HepG2 (cell line): ENCODE data around the gene MEG3. TPM values are rescaled to one million over a fixed set of nuclear protein-coding genes. Genes with fewer than 3 reads are reported as not detected.
A peak's percentile ranks its signal among the peaks of the same experiment; 100 is the strongest.

Source experiments
- BRD4 ChIP-seq: sonication (generic); formaldehyde crosslinking; IDR thresholded peaks from 2 replicates; pipeline ENCODE4 v1.4.0; 2020; ENCODE audit warnings: missing genetic modification reagents
- DZIP1 ChIP-seq: sonication (generic); formaldehyde crosslinking; IDR thresholded peaks from 2 replicates; pipeline ENCODE4 v1.5.0; 2020; ENCODE audit warnings: mild to moderate bottlenecking, missing genetic modification reagents
- FOXO4 ChIP-seq: sonication (generic); formaldehyde crosslinking; conservative IDR thresholded peaks from 2 replicates; pipeline ENCODE4 v1.8.1; 2023; ENCODE audit warnings: missing genetic modification reagents
- FOXP1 ChIP-seq, 2 experiments: fragments of 450-650 bp in 1 of 2; IDR thresholded peaks; 2 replicates each; pipeline ENCODE4 v1.6.1; 2017 to 2018; ENCODE audit warnings: antibody characterized with exemption in 1 of 2
- FOXP4 ChIP-seq: sonication (generic); formaldehyde crosslinking; IDR thresholded peaks from 2 replicates; pipeline ENCODE4 v1.4.0; 2020; ENCODE audit warnings: missing genetic modification reagents
- HOXD1 ChIP-seq: sonication (generic); formaldehyde crosslinking; IDR thresholded peaks from 2 replicates; pipeline ENCODE4 v1.5.0; 2020; ENCODE audit warnings: missing genetic modification reagents
- MBNL3 ChIP-seq: fragments of 250-450 bp; sonication (Bioruptor Pico); conservative IDR thresholded peaks from 2 replicates; pipeline ENCODE4 v1.8.0; 2022; ENCODE audit warnings: mild to moderate bottlenecking, inconsistent platforms
- TEAD2 ChIP-seq: sonication (generic); formaldehyde crosslinking; IDR thresholded peaks from 2 replicates; pipeline ENCODE4 v1.9.0; 2021; ENCODE audit warnings: missing genetic modification reagents
- TSC22D2 ChIP-seq: sonication (generic); formaldehyde crosslinking; IDR thresholded peaks from 2 replicates; pipeline ENCODE4 v1.5.1; 2020; ENCODE audit warnings: missing genetic modification reagents, mild to moderate bottlenecking, borderline replicate concordance
- ZNF362 ChIP-seq: sonication (generic); formaldehyde crosslinking; IDR thresholded peaks from 2 replicates; pipeline ENCODE4 v1.4.0; 2020; ENCODE audit warnings: missing genetic modification reagents, mild to moderate bottlenecking, borderline replicate concordance
- ZNF407 ChIP-seq: sonication (generic); formaldehyde crosslinking; IDR thresholded peaks from one replicate; pipeline ENCODE4 v1.5.1; 2020; ENCODE audit warnings: mild to moderate bottlenecking, missing genetic modification reagents; ENCODE audit errors: not compliant biosample characterization
- ZNF670 ChIP-seq: sonication (generic); formaldehyde crosslinking; IDR thresholded peaks from 2 replicates; pipeline ENCODE4 v1.8.0; 2022; ENCODE audit warnings: mild to moderate bottlenecking, missing genetic modification reagents, borderline replicate concordance
- ZNF674 ChIP-seq: sonication (generic); formaldehyde crosslinking; IDR thresholded peaks from 2 replicates; pipeline ENCODE4 v1.5.0; 2020; ENCODE audit warnings: low read depth, mild to moderate bottlenecking, missing genetic modification reagents
- ZNF772 ChIP-seq: sonication (generic); formaldehyde crosslinking; IDR thresholded peaks from 2 replicates; pipeline ENCODE4 v1.5.0; 2020; ENCODE audit warnings: mild to moderate bottlenecking, missing genetic modification reagents
- polyA plus RNA-seq, 8 experiments: library from polyadenylated mRNA; depleted of rRNA in 3 of 8; stranded (reverse) in 7 of 8; unstranded in 1 of 8; fragments of >200 nt; fragmentation: Illumina TruSeq in 4 of 8; extraction: Trizol in 4 of 8; gene quantifications; 2 replicates each; pipeline versions ENCODE4 v1.2.1 to v1.2.3, GENCODE V29; 2011 to 2016; ENCODE audit warnings: low read depth in 4 of 8, missing spikeins in 1 of 8, mixed read lengths in 1 of 8; ENCODE audit not compliant: insufficient read depth in 1 of 8
- total RNA-seq, 5 experiments: library from RNA; depleted of rRNA; stranded (reverse); fragments of >200 nt; fragmentation: Illumina TruSeq; extraction: Trizol; gene quantifications; 2 replicates each; pipeline ENCODE4 v1.2.3, GENCODE V29; 2016; ENCODE audit warnings: low read depth in 1 of 5

MEG3 gene
- total and polyA plus RNA-seq, 2 of the 13 experiments (the other 11 are each of a cell fraction or from before 2014, with no cell fraction given) = 0.17 TPM; not detected in 1

- no peak for TF ChIP-seq ZNF407
- no peak for TF ChIP-seq ZNF674 (CRISPR knock-in tag)
- no peak for TF ChIP-seq FOXP1 (IDR thresholded peaks at IDR 0.05)
- no peak for TF ChIP-seq FOXP1 (CRISPR knock-in tag; IDR thresholded peaks at IDR 0.05)
- no peak for TF ChIP-seq FOXO4
- no peak for TF ChIP-seq TSC22D2
- no peak for TF ChIP-seq BRD4 (CRISPR knock-in tag)
- TF ChIP-seq ZNF772 (CRISPR knock-in tag) = no peak
- no peak for TF ChIP-seq ZNF362
- peak; percentile 52; the same call in 1 of the 2 replicates for TF ChIP-seq ZNF670 (CRISPR knock-in tag)
- TF ChIP-seq FOXP4 (CRISPR knock-in tag) = no peak
- TF ChIP-seq HOXD1 = no peak
- no peak for TF ChIP-seq TEAD2 (CRISPR knock-in tag)
- no peak for TF ChIP-seq DZIP1 (CRISPR knock-in tag)
- TF ChIP-seq MBNL3 (CRISPR knock-in tag) = no peak
Observed at GRCh38 chr14:100822013-100822412, 3.9 kb upstream of the MEG3 start (continued).
